Endothelial cell of umbilical vein (primary cell): ENCODE measurements around the gene VEGFC. TPM values are rescaled to one million over a fixed set of nuclear protein-coding genes. Genes with fewer than 3 reads are reported as not detected.

Experiments
- BruUV-seq: library from RNA; stranded (reverse); fragments of 400-500 nt; replicated peaks from 2 replicates; lab custom pipeline; 2021; lab: Mats Ljungman, UMichigan
- CTCF ChIA-PET: fragments of 300-600, 350-600 bp; sonication (Branson Sonifier 250); formaldehyde crosslinking; loops from one replicate; lab custom pipeline; 2021; ENCODE audit warnings: antibody characterized with exemption, inconsistent platforms; lab: Charles Lee
- POLR2A ChIA-PET: fragments of 300-600, 350-600 bp; sonication (Branson Sonifier 250); formaldehyde crosslinking; loops from one replicate; lab custom pipeline; 2021; ENCODE audit warnings: antibody characterized with exemption, inconsistent platforms; lab: Charles Lee
- DNase-seq: peaks from one replicate; pipeline ENCODE4 v3.0.0-alpha.2; 2011; ENCODE audit warnings: low read depth, low spot score
- FAIRE-seq: peaks from 2 replicates; lab custom pipeline; 2011; peaks lifted over from hg19 to GRCh38; lab: Jason Lieb, UNC
- H2AFZ ChIP-seq: 2 replicates; pipeline ENCODE4 v1.6.0; 2012; ENCODE audit warnings: low read depth, low read length, control low read depth, inconsistent platforms
- H3K27ac ChIP-seq: 2 replicates; pipeline ENCODE4 v1.5.1; 2011; ENCODE audit warnings: low read depth, mild to moderate bottlenecking, control low read depth, low read length, moderate library complexity; ENCODE audit not compliant: insufficient read depth
- H3K27me3 ChIP-seq, 2 experiments: 2 replicates each; pipeline versions ENCODE4 v1.6.0 to v1.6.1; 2011; ENCODE audit warnings: low read length in 2 of 2, mixed read lengths in 1 of 2; ENCODE audit not compliant: control insufficient read depth in 2 of 2, insufficient read depth in 2 of 2
- H3K36me3 ChIP-seq, 2 experiments: 2 replicates in 1 of 2; 3 replicates in 1 of 2; pipeline ENCODE4 v1.5.1; 2011; ENCODE audit warnings: low read length in 2 of 2, mild to moderate bottlenecking in 1 of 2, moderate library complexity in 1 of 2; ENCODE audit not compliant: control insufficient read depth in 2 of 2, insufficient read depth in 2 of 2; ENCODE audit errors: extremely low read depth in 1 of 2
- H3K4me1 ChIP-seq: 3 replicates; pipeline ENCODE4 v1.5.1; 2011; ENCODE audit warnings: mild to moderate bottlenecking, low read length; ENCODE audit not compliant: control insufficient read depth, insufficient read depth; ENCODE audit errors: extremely low read depth
- H3K4me2 ChIP-seq: 2 replicates; pipeline ENCODE4 v1.6.1; 2011; ENCODE audit warnings: low read length, control low read depth, mixed read lengths; ENCODE audit not compliant: insufficient read depth
- H3K4me3 ChIP-seq, 3 experiments: fragments of 200-600 bp in 1 of 3; sonication (generic), shearing (Covaris generic) in 1 of 3; replicated peaks in 1 of 3; 2 replicates each; pipeline ENCODE4 v1.5.1; 2011 to 2016; ENCODE audit warnings: control low read depth in 3 of 3, low read length in 3 of 3, mild to moderate bottlenecking in 2 of 3, inconsistent platforms in 1 of 3, low read depth in 1 of 3, moderate library complexity in 1 of 3; ENCODE audit not compliant: insufficient read depth in 1 of 3
- H3K79me2 ChIP-seq: 2 replicates; pipeline ENCODE4 v1.6.0; 2012; ENCODE audit warnings: low read length, inconsistent platforms; ENCODE audit not compliant: control insufficient read depth, insufficient read depth
- H3K9ac ChIP-seq: replicated peaks from 2 replicates; pipeline ENCODE3; 2011; ENCODE audit warnings: low read length, control low read depth; ENCODE audit not compliant: insufficient read depth; ENCODE audit errors: extremely low read depth
- H3K9me1 ChIP-seq: replicated peaks from 3 replicates; pipeline ENCODE4 v1.6.0; 2011; ENCODE audit warnings: mild to moderate bottlenecking, low read length; ENCODE audit not compliant: control insufficient read depth, insufficient read depth; ENCODE audit errors: extremely low read depth
- H3K9me3 ChIP-seq: replicated peaks from 2 replicates; pipeline ENCODE4 v1.5.1; 2012; ENCODE audit warnings: low read length, inconsistent platforms; ENCODE audit not compliant: control insufficient read depth, insufficient read depth
- H4K20me1 ChIP-seq: replicated peaks from 2 replicates; pipeline ENCODE3; 2011; ENCODE audit warnings: mild to moderate bottlenecking, low read length; ENCODE audit not compliant: control insufficient read depth, insufficient read depth; ENCODE audit errors: extremely low read depth
- EZH2 ChIP-seq: IDR thresholded peaks from 2 replicates; pipeline ENCODE4 v1.6.1; 2012; ENCODE audit warnings: borderline replicate concordance, low read depth, mild to moderate bottlenecking, moderate library complexity, low read length, inconsistent platforms; ENCODE audit not compliant: severe bottlenecking
- FOS ChIP-seq: IDR thresholded peaks from 2 replicates; pipeline ENCODE4 v1.6.1; 2011; ENCODE audit warnings: mild to moderate bottlenecking, low read length, moderate library complexity, borderline replicate concordance; ENCODE audit not compliant: insufficient read depth
- GATA2 ChIP-seq: IDR thresholded peaks from 2 replicates; pipeline ENCODE4 v1.7.0; 2011; ENCODE audit warnings: low read depth, mild to moderate bottlenecking, moderate library complexity, mixed read lengths, low read length; ENCODE audit not compliant: insufficient read length, insufficient read depth
- JUN ChIP-seq: IDR thresholded peaks from 2 replicates; pipeline ENCODE4 v1.6.1; 2011; ENCODE audit warnings: borderline replicate concordance, low read depth; ENCODE audit not compliant: insufficient read length, insufficient read depth
- MAX ChIP-seq: IDR thresholded peaks from 2 replicates; pipeline ENCODE4 v1.6.1; 2011; ENCODE audit not compliant: insufficient read depth, insufficient read length
- MYC ChIP-seq: IDR thresholded peaks from one replicate; pipeline ENCODE4 v1.6.1; 2011; ENCODE audit warnings: mild to moderate bottlenecking, low read depth, low read length
- POLR2A ChIP-seq: IDR thresholded peaks from 2 replicates; pipeline ENCODE4 v1.6.1; 2012; ENCODE audit warnings: low read depth, mild to moderate bottlenecking, control low read depth, low read length
- POLR2AphosphoS5 ChIP-seq: IDR thresholded peaks from 2 replicates; pipeline ENCODE4 v1.6.1; 2012; ENCODE audit warnings: low read depth, mild to moderate bottlenecking, control low read depth, low read length, moderate library complexity; ENCODE audit not compliant: insufficient read depth
- dilution Hi-C: fragments of 300-500 bp; cut with MboI; formaldehyde crosslinking; loops from one replicate; pipeline ENCODE4 v1.15.0; 2019; ENCODE audit warnings: low sequenced_read_pairs; ENCODE audit not compliant: extremely low pct_ligation_motif_present
- intact Hi-C: fragments of 100-400 bp; cut with micrococcal nuclease; formaldehyde crosslinking; loops from one replicate; pipeline ENCODE4 v1.10.0; 2022
- polyA plus RNA-seq, 4 experiments: library from polyadenylated mRNA; depleted of rRNA in 3 of 4; stranded (reverse) in 3 of 4; unstranded in 1 of 4; fragments of >200 nt; gene quantifications; 2 replicates each; pipeline versions ENCODE4 v1.2.1 to v1.2.3, GENCODE V29; 2011 to 2012; ENCODE audit warnings: missing spikeins in 1 of 4
- total RNA-seq: library from RNA; stranded (reverse); gene quantifications from 2 replicates; pipeline ENCODE4 v1.2.3, GENCODE V29; 2021

Gene VEGFC
- total and polyA plus RNA-seq, 2 donors (not counting 3 experiments of a cell fraction or from before 2014, with no cell fraction given), result 20.4 to 34.9 TPM

GRCh38 chr4:176793060-176793605 is 411 bp upstream of the VEGFC start:
- H3K36me3 ChIP-seq, result no peaks in the 10 kb centered on the region
- H3K4me2 ChIP-seq, result peak overlapping the region; percentile 77
- no peaks in the 10 kb centered on the region for H4K20me1 ChIP-seq
- intact Hi-C loops (loop anchor here (5.0 kb wide), 4 partner anchors 109 to 529 kb away; no protein-coding TSS in a partner anchor), dilution Hi-C loops (no loop called here)
- FAIRE-seq, result no peak
- BruUV-seq, result TSS peak; percentile 15
- peaks cover 34% of the 10 kb centered on the region for H3K4me1 ChIP-seq
- H3K4me3 ChIP-seq, result peak overlapping the region; percentile 16 to 89 (median 37)
- no peak for DNase-seq
- no peaks in the 10 kb centered on the region for H3K9me3 ChIP-seq
- ChIA-PET POLR2A (no interaction called here), CTCF (interaction anchor here (1.2 to 8.3 kb wide), 7 partner anchors 9 to 414 kb away, joined by 3 to 151 read pairs (median 3); no protein-coding TSS in a partner anchor)
- no peaks in the 10 kb centered on the region for H3K9me1 ChIP-seq
- H3K9ac ChIP-seq, result peak overlapping the region; percentile 70
- H3K79me2 ChIP-seq, result peaks cover 43% of the 10 kb centered on the region
- H2AFZ ChIP-seq, result peak overlapping the region; percentile 34
- peak overlapping the region; percentile 54 for H3K27ac ChIP-seq
- H3K27me3 ChIP-seq, result no peaks in the 10 kb centered on the region
- TF ChIP-seq GATA2, result no peak
- no peak for TF ChIP-seq MYC
- no peak for TF ChIP-seq EZH2
- TF ChIP-seq JUN, result no peak
- TF ChIP-seq POLR2A, result no peak
- TF ChIP-seq FOS, result no peak
- TF ChIP-seq MAX, result no peak
- TF ChIP-seq POLR2AphosphoS5, result no peak
